GM18519 (cell line): ENCODE results near the gene AVP.

Source experiments
- ATAC-seq: cut with Tn5 transposase; IDR thresholded peaks from one replicate; pipeline ENCODE4 v1.9.1; 2021; ENCODE audit warnings: mild to moderate bottlenecking, moderate library complexity; ENCODE audit not compliant: unreplicated experiment, low FRiP score

AVP gene

DNA sequence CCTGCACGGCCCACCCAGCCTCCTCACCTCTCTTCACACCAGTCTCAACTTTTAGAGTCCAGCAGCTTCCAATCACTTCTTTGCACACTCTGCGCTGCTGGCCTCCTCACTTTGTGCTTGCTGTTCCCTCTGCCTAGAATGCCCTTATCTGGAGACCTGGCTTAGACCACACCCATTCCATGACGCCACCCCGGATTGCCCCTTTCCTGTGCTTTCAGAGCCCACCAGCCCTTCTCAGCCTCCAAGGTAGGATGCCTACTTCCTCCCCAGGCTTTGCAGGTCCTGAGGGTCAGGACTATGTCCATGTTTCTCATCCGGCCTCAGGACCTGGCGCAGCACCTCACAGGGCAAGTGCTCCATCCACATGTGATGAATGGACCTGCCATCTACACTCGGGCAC, 27.0 kb upstream of the AVP start:
- ATAC-seq: no peak

- no peak for ATAC-seq
These were observed 25.1 kb upstream of the AVP start for GRCh38 chr20:3109350-3110302.

DNA sequence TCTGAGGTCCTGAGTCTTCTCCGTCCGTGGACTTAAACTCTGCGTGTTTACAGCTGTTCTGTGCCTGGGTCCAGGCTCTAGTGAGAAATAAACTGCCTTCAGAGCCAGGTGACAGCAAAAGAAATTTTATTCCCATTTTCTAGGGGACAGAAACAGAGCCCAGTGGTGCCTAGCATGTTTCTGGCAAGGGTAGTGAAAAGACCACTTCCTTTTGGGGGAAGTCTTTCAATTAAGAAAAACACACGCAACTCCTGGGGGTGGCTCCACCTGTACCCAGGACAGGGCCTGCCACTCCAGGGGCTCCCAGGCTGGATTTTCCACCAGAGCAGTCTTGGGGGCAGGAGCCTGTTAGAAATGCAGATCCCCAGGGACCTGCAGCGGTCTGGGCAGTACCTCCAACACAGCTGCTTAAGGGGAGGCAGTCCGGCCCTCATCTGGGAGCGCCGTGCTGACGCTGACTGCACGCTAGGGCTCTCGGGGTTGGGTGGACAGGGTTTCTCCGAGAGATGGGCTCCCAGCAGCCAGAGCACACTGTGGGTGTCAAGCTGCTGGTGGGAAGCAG, 23.0 kb upstream of the AVP start:
- no peak for ATAC-seq

DNA sequence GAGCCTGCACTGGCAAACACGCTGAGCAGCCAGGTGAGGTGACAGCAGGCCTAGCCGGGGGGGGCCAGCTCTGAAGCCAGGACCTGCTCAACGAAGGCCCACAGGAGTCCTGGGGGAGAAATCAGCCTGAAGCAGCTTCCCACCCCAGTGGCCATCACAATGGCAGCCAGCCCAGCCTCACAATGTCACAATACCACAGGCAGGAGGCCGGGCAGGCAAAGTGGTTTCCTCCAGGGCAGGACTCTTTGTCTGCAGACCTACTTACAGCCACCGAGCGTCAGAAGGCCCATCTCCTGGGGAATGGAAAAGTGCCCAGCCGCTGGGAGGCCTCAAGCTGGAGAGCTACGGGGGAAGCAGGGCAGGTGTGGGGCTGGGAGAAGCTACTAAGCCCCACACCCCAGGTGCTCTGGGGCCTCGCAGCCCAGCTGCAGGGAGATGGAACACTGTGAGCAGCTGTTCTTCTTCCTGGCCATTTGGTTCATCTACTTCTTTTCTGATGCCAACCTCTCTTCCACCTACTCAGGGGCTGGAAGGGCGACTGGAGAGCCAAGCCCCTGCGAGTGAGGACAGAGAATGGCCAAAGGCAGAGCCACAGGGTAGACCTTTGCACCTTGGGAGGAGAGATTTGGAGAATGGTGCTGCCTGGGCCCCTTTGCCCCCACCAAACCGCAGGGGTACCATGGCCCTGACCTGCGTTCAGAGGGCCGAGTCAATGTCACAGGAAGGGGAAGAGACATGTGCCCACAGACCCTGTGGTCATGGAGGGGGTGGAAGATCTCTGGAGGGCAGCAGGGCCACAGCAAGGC, 22.3 kb upstream of the AVP start:
- ATAC-seq: no peak

- no peak for ATAC-seq
These were observed 21.7 kb upstream of the AVP start for GRCh38 chr20:3106185-3106584.

DNA sequence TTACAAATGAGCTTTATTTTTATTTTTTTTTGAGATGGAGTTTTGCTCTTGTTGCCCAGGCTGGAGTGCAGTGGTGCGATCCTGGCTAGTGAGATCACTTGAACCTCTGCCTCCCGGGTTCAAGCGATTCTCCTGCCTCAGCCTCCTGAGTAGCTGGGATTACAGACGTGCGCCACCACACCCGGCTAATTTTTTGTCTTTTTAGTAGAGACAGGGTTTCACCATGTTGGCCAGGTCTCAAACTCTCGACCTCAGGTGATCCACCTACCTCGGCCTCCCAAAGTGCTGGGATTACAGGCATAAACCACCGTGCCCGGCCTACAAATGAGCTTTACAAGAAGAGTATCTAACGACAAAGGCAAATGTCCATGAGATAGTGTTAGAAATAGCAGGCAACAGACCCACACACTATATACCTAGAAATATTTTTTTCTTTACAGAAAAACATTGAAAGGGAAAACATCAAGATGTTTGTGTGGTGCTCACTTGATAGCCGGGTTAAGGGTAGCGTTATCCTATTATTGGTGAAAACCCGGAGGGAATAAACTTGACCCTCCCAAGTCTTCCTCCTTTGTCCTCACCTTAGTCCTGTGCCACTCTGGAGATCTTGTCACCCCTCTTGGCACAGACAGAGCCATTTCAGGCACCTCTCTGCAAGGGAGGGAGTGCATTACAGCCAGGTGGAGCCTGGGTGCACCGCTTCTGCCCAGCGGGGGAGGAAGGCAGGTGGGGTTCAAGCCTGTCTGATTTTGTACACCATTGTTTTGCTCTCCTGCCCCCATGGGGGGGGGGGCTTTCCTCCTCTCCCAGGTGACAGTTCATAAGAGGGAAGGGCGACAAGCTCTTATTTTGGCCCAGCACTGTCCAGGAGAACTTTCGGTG, 21.0 kb upstream of the AVP start:
- ATAC-seq: no peak

DNA sequence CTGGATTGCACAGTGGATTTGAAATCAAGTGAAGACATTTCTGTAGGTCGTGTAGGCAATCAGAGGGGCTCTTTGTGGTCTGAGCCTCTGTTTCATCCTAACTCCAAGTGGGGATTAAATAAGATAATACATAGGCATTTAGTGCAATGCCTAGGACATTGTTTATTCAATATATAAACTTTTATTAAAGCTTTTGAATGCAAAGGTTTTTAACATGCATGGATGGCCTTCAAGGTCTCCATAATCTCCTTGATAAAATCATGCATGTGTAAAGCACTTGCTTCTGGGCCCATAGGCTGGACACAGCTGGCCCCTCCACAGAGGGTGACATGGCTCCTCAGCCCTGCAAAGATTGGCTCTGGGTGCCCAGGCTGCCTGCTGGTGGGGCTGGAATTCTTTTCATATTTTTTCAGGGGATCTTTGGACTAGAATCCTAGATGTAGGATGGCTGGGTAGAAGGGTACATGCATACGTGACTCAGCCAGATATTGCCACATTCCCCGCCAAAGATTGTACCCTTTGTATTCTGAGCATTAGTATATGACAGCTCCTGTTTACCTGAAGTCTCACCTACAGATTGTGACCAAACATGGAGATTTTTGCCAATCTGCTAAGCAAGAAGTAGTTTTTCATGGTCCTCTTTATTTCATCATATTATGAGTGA, 19.0 kb upstream of the AVP start:
- ATAC-seq: no peak

- no peak for ATAC-seq
These were observed 18.2 kb upstream of the AVP start for GRCh38 chr20:3102575-3103368.

DNA sequence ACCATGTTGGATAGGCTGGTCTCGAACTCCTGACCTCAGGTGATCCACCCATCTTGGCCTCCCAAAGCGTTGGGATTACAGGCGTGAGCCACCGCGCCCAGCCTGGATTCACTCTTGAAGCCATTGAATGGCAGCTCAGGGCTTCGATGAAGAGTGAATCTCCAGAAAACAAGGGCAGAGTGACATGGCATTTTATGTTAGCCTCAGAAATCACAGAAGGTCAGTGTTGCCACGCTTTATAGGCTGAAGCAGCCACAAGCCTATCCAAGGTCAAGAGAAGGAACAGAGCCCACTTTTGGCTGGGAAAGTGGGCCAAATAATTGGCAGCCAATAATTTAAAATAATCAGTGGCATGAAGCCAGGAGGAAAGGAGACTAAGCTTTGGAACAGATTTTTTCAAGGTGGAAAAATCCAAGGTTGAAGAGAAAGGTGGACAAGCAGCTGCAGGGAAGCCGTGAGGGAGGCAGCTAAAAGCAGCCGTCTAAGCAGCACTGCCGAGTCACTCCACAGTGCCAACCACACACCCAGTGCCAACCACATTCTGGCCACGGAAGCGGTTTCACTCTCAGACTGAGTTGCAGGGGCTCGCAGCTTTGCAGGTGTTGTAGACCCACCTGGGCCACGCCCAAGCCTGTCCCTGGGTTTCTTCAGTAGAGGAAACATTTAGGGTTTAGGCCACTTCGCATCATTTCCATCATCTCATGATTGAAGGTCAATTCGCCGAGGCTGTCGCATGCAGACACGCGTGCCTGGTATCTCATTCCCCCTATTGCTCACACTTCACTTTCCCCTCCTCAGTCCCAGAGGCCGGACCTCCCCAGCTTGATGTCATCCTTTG, 17.4 kb upstream of the AVP start:
- no peak for ATAC-seq

DNA sequence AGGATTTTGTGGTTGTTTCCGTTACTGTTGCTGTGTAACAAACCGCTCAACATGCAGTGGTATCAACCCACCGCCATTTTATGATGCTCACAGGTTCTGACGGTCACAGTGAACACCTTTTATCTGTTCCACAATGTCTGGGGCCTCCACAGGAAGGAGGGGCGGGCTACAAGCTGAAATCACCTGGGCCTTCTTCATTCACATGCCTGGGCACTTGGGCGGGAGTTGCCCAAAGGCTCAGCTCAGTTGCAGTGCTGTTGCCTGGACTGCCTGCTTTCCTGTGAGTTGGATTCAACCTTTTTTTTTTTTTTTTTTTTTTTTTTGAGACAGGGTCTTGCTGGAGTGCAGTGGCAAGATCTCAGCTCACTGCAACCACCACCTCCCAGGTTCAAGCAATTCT, 16.7 kb upstream of the AVP start:
- no peak for ATAC-seq

GRCh38 chr20:3100480-3100879, 16.0 kb upstream of the AVP start:
- ATAC-seq: no peak

DNA sequence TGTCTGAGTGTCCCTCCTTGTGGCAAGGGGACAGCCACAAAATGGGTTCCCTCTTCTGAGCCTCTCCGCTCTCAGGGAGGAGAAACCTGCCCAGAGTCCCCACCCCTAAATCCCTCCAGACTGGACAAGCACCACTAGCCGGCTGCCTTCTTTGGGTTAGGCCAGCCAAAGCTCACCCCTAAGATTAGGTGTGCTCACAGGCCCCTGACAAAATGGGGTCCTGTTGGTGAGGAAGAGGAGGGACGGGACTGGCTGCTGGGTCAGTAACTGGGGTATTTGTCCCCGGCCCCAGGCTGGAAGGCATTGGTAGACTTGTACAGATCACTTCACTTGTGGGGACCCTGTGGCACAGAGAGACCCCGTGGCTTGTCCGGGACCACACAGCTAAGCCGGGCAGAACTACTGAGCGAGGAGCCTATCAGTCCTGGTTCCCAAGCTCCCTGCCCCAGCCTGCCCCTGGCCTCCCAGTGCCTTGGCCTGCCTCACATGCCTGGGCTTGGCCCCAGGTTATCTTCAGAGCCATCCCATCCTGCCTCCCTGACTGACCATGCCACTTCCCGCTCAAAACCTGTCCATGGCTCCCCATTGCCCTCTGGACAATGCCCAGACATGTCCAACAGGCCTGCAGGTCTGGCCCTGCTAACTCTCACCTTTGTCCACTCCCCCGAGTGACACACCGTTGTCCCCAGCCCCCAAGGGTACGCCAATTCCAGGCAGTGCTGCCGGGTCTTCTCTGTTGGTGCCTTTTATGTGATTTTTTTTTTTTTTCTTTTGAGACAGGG, 10.5 kb upstream of the AVP start:
- ATAC-seq: no peak

- ATAC-seq: no peak
These were observed 9.4 kb upstream of the AVP start for GRCh38 chr20:3093861-3094361.

- ATAC-seq: no peak
These were observed 8.3 kb upstream of the AVP start for GRCh38 chr20:3092611-3093379.

GRCh38 chr20:3090565-3090964, 6.0 kb upstream of the AVP start:
- no peak for ATAC-seq

DNA sequence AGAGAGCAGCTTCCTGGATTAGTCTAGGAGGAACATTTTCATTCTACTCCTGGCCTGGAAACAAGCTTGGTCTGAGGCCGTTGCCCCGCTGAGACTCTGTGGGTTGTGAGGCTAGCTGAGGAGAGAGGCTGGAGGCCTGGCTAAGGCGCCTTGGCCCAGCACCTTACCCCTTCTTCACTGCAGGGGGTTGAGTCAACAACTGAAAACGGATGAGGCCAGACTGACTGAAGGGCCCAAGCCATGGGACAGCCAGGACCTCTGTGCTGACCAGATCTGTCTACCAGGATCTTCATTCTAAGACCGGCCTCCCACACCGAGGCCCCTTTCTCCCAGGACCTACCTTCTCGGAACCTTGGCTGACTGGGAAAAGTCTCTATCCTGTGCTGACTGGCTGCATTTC, 3.5 kb upstream of the AVP start:
- no peak for ATAC-seq
